NT2/D1 (cell line): Measurements from ENCODE around the gene SARDH.

ENCODE experiments used
- SUZ12 ChIP-seq: IDR thresholded peaks from 2 replicates; pipeline ENCODE4 v1.6.1; 2011; ENCODE audit not compliant: insufficient read length, insufficient read depth; ENCODE audit errors: extremely low read depth
- YY1 ChIP-seq: IDR thresholded peaks from 2 replicates; pipeline ENCODE4 v1.6.1; 2011; ENCODE audit not compliant: insufficient read length, insufficient read depth
- ZNF274 ChIP-seq: IDR thresholded peaks from 2 replicates; pipeline ENCODE4 v1.6.1; 2011; ENCODE audit warnings: mild to moderate bottlenecking, low read depth, low read length

DNA sequence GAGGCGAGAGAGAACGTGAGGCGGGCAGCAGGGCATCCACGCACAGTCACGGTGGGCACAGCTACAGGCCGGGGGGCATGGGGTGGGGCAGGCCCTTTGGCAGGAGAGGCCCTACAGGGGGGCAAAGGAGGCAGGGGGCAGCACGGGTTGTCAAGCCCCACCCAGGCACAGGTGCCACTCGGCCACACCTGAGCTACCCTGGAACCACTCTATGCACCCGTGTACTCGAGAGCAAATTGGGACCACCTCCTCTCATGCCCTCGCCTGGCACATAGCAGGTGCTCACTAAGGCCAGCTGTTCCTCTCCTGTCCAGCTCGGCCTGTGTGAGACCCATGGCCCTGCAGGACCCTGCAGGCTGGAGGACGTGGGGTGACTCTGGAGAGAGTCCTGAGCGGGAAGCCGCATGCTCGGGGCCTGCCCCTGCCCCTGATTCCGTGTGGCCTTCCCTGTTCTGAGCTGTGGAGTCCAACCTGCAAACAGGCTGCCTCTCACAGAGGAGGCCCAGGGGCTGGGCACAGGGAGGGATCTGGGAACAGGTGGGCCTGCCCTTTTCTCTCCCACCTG lies 31.4 kb upstream of the SARDH start:
- TF ChIP-seq YY1 (no peak), SUZ12 (no peak), ZNF274 (no peak)
